Caco-2 (cell line): Measurements from ENCODE around the gene KLHL36. TPM values are rescaled to one million over a fixed set of nuclear protein-coding genes. Genes with fewer than 3 reads are reported as not detected.

Experiments
- BruUV-seq: library from RNA; stranded (reverse); fragments of 400-500 nt; replicated peaks from 2 replicates; lab custom pipeline; 2021; lab: Mats Ljungman, UMichigan
- CTCF ChIA-PET: fragments of 300-600 bp; sonication (Branson Sonifier 250); formaldehyde crosslinking; loops from one replicate; lab custom pipeline; 2022; ENCODE audit warnings: antibody characterized with exemption; lab: Charles Lee
- POLR2A ChIA-PET: fragments of 300-600 bp; sonication (Branson Sonifier 250); formaldehyde crosslinking; loops from one replicate; lab custom pipeline; 2022; ENCODE audit warnings: antibody characterized with exemption; lab: Charles Lee
- DNase-seq, 2 experiments: peaks; one replicate each; pipeline versions ENCODE4 v3.0.0 to v3.0.0-alpha.2; 2020 to 2022
- H3K27me3 ChIP-seq: replicated peaks from 2 replicates; pipeline ENCODE4 v1.6.0; 2011; ENCODE audit warnings: low read length; ENCODE audit not compliant: control insufficient read depth, insufficient read depth
- H3K36me3 ChIP-seq: 2 replicates; pipeline ENCODE4 v1.5.1; 2011; ENCODE audit warnings: low read length; ENCODE audit not compliant: control insufficient read depth, insufficient read depth
- H3K4me1 ChIP-seq: fragments of 250-450 bp; sonication (Bioruptor Pico); 2 replicates; pipeline ENCODE4 v1.5.1; 2020; ENCODE audit warnings: mild to moderate bottlenecking
- H3K4me3 ChIP-seq: 2 replicates; pipeline ENCODE4 v1.5.1; 2011; ENCODE audit warnings: low read depth, mild to moderate bottlenecking, control low read depth, low read length
- H3K9me3 ChIP-seq: fragments of 250-450 bp; sonication (Bioruptor Pico); 2 replicates; pipeline ENCODE4 v1.5.1; 2020; ENCODE audit warnings: mild to moderate bottlenecking, moderate library complexity
- H3K27ac Mint-ChIP-seq: one replicate; pipeline ENCODE4 v1.8.0; 2022; ENCODE audit warnings: mixed read lengths; ENCODE audit not compliant: unreplicated experiment
- H3K27me3 Mint-ChIP-seq: one replicate; pipeline ENCODE4 v1.8.0; 2022; ENCODE audit warnings: mixed read lengths; ENCODE audit not compliant: insufficient read depth, unreplicated experiment
- H3K36me3 Mint-ChIP-seq: one replicate; pipeline ENCODE4 v1.8.0; 2022; ENCODE audit warnings: mild to moderate bottlenecking, mixed read lengths; ENCODE audit not compliant: insufficient read depth, unreplicated experiment
- H3K4me1 Mint-ChIP-seq: one replicate; pipeline ENCODE4 v1.8.0; 2022; ENCODE audit warnings: low read depth, mixed read lengths; ENCODE audit not compliant: unreplicated experiment
- H3K4me3 Mint-ChIP-seq: one replicate; pipeline ENCODE4 v1.8.0; 2022; ENCODE audit warnings: mild to moderate bottlenecking, moderate library complexity, mixed read lengths; ENCODE audit not compliant: unreplicated experiment
- H3K9me3 Mint-ChIP-seq: one replicate; pipeline ENCODE4 v1.8.0; 2022; ENCODE audit warnings: mixed read lengths; ENCODE audit not compliant: unreplicated experiment
- CTCF ChIP-seq, 2 experiments: fragments of 200-600 bp in 1 of 2; IDR thresholded peaks; 1 replicate in 1 of 2; 2 replicates in 1 of 2; pipeline versions ENCODE4 v1.5.1 to v1.8.0; 2011 to 2022; ENCODE audit warnings: antibody characterized with exemption in 1 of 2, control low read depth in 1 of 2, inconsistent platforms in 1 of 2, low read depth in 1 of 2, low read length in 1 of 2, mild to moderate bottlenecking in 1 of 2, moderate library complexity in 1 of 2; ENCODE audit not compliant: insufficient read depth in 1 of 2, severe bottlenecking in 1 of 2, unreplicated experiment in 1 of 2
- intact Hi-C: fragments of 100-400 bp; cut with micrococcal nuclease; formaldehyde crosslinking; loops from one replicate; pipeline ENCODE4 v1.10.0; 2022; ENCODE audit not compliant: unreplicated experiment
- total RNA-seq: library from RNA; stranded (reverse); gene quantifications from 2 replicates; pipeline ENCODE4 v1.2.3, GENCODE V29; 2022

The KLHL36 gene
- total RNA-seq, 1 experiment from 2014 or later = 70.2 TPM

GRCh38 chr16:84643180-84643583, 5.1 kb upstream of the KLHL36 start:
- CTCF ChIA-PET = no interaction called here
- no peak overlapping the region for H3K4me3 ChIP-seq
- Mint-ChIP-seq H3K9me3 (no peaks in the 10 kb centered on the region), H3K4me3 (no peak overlapping the region), H3K27me3 (peaks cover 6% of the 10 kb centered on the region), H3K36me3 (peaks cover 8% of the 10 kb centered on the region), H3K4me1 (peaks cover 5% of the 10 kb centered on the region), H3K27ac (no peak overlapping the region)
- no TSS peak for BruUV-seq
- TF ChIP-seq CTCF (IDR thresholded peaks at IDR 0.05; ENCODE audit: insufficient read depth in 1 of 2, low read depth in 1 of 2, low read length in 1 of 2, severe bottlenecking in 1 of 2, unreplicated experiment in 1 of 2) = no peak
- POLR2A ChIA-PET = no interaction called here
- no peaks in the 10 kb centered on the region for H3K27me3 ChIP-seq
- intact Hi-C loops = no loop called here
- no peaks in the 10 kb centered on the region for H3K4me1 ChIP-seq
- H3K9me3 ChIP-seq = no peaks in the 10 kb centered on the region
- no peaks in the 10 kb centered on the region for H3K36me3 ChIP-seq
- DNase-seq = no peak

- POLR2A ChIA-PET = no interaction called here
- no TSS peak for BruUV-seq
- CTCF ChIA-PET = no interaction called here
- DNase-seq = no peak
- H3K27me3 Mint-ChIP-seq = peaks cover 6% of the 10 kb centered on the region
- no peaks in the 10 kb centered on the region for H3K9me3 ChIP-seq
- no peak overlapping the region for H3K27ac Mint-ChIP-seq
- no peak overlapping the region for H3K4me3 Mint-ChIP-seq
- H3K27me3 ChIP-seq = no peaks in the 10 kb centered on the region
- no peak for TF ChIP-seq CTCF (IDR thresholded peaks at IDR 0.05; ENCODE audit: insufficient read depth in 1 of 2, low read depth in 1 of 2, low read length in 1 of 2, severe bottlenecking in 1 of 2, unreplicated experiment in 1 of 2)
- no peaks in the 10 kb centered on the region for H3K9me3 Mint-ChIP-seq
- no peaks in the 10 kb centered on the region for H3K36me3 ChIP-seq
- H3K4me1 ChIP-seq = no peaks in the 10 kb centered on the region
- intact Hi-C loops = no loop called here
- no peak overlapping the region for H3K4me3 ChIP-seq
- peaks cover 8% of the 10 kb centered on the region for H3K36me3 Mint-ChIP-seq
- peaks cover 5% of the 10 kb centered on the region for H3K4me1 Mint-ChIP-seq
Measured at GRCh38 chr16:84643674-84644073, 4.6 kb upstream of the KLHL36 start.

DNA sequence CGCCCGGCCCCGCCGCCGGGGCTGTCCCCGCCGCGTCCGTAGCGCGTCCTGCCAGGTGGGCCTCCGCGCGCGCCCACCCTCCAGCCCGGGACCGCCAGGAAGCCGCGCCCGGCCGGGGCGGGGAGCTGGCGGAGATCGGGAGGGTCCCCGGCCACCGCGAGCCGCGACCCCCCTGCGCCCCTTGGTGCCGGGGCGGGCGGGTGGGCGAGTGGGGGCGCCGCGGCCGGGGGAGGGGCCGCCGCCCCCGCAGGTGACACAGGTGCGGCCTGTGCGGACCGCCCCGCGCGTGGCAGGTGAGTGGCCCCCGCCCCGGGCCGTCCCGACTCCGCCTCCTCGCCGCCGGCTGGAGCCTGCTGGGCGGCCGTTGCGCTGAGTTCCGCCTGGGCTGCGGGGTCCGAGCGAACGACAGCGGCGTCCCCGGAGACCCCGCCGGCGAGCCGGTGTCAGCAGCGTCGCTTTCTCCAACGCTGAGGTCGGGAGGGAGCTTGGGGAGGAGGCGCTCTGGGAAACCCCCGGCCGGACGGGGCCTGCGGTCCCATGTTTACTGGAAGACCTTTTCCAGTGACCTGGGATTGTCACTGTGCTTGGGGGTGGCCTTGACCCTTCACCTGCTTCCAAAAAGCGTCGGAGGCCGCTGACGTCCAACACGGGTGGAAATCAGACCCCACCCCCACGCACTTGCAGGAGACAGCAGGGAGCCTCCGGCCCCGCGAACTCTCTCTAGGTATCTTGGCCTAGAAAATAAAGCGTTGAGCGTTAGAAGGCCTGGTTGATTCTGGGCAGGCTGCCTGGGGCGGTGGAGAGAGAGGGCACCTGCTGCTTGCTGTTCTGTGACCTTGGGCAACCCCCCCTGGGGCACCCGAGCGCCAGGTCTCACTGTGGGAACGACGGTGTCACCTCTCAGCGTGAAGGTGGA, 542 bp downstream of the KLHL36 start:
- no peaks in the 10 kb centered on the region for H3K9me3 ChIP-seq
- ChIA-PET CTCF (interaction anchor here (0.9 to 1.7 kb wide), 3 partner anchors 23 to 77 kb away, joined by 3 to 10 read pairs (median 5); no protein-coding TSS in a partner anchor), POLR2A (interaction anchor here (0.6 to 1.7 kb wide), 3 partner anchors 28 to 281 kb away, joined by 4 to 7 read pairs (median 5); partner anchors contain the start of gene ATP2C2)
- H3K9me3 Mint-ChIP-seq = no peaks in the 10 kb centered on the region
- peaks cover 5% of the 10 kb centered on the region for H3K27me3 Mint-ChIP-seq
- H3K36me3 ChIP-seq = peaks cover 2% of the 10 kb centered on the region
- peaks cover 14% of the 10 kb centered on the region; the same call in 1 of the 2 replicates for H3K4me1 ChIP-seq
- H3K27ac Mint-ChIP-seq = peak overlapping the region; percentile 51
- H3K36me3 Mint-ChIP-seq = peaks cover 33% of the 10 kb centered on the region
- peaks cover 12% of the 10 kb centered on the region for H3K4me1 Mint-ChIP-seq
- peak overlapping the region; percentile 75 for H3K4me3 Mint-ChIP-seq
- H3K27me3 ChIP-seq = no peaks in the 10 kb centered on the region
- TF ChIP-seq CTCF (IDR thresholded peaks at IDR 0.05; ENCODE audit: insufficient read depth in 1 of 2, low read depth in 1 of 2, low read length in 1 of 2, severe bottlenecking in 1 of 2, unreplicated experiment in 1 of 2) = no peak
- DNase-seq = peak in 1 of 2 experiments; percentile 78
- peak overlapping the region; percentile 95 for H3K4me3 ChIP-seq
- intact Hi-C loops = no loop called here
- BruUV-seq = no TSS peak
